Heart right ventricle (tissue), 16 donors: Measurements from ENCODE around the gene AMPD2. TPM values are rescaled to one million over a fixed set of nuclear protein-coding genes. Genes with fewer than 3 reads are reported as not detected.
"Not testable (repeated sequence)": the region's sequence is repeated elsewhere in the genome, so short reads cannot be mapped to it uniquely, and the experiment has no call there.

Source experiments
- ATAC-seq, 8 donors: fragments of 200-7000 bp; cut with Tn5 transposase; one replicate each; pipeline ENCODE4 v1.9.1; 2020; ENCODE audit warnings: mild to moderate bottlenecking in 8 of 8, moderate library complexity in 8 of 8, moderate number of reproducible peaks in 1 of 8
- DNase-seq, 2 donors: peaks; one replicate each; pipeline ENCODE4 v3.0.0-alpha.2; 2020
- H3K27ac ChIP-seq, 10 donors: fragments of 200-600 bp; sonication (generic) in 2 of 10; one replicate each; pipeline versions ENCODE4 v1.5.0 to v1.8.0; 2020 to 2022; ENCODE audit warnings: mild to moderate bottlenecking in 3 of 10
- H3K27me3 ChIP-seq, 7 donors: fragments of 200-600 bp; one replicate each; pipeline ENCODE4 v1.8.0; 2021 to 2022; ENCODE audit warnings: mild to moderate bottlenecking in 2 of 7
- H3K36me3 ChIP-seq, 9 donors: fragments of 200-600 bp; sonication (generic) in 1 of 9; one replicate each; pipeline versions ENCODE4 v1.5.0 to v1.8.0; 2020 to 2022; ENCODE audit warnings: mild to moderate bottlenecking in 2 of 9
- H3K4me1 ChIP-seq, 9 donors: fragments of 200-600 bp; sonication (generic) in 1 of 9; one replicate each; pipeline versions ENCODE4 v1.5.0 to v1.8.0; 2020 to 2022; ENCODE audit warnings: mild to moderate bottlenecking in 4 of 9
- H3K4me3 ChIP-seq, 10 donors: fragments of 200-600 bp; sonication (generic) in 2 of 10; one replicate each; pipeline versions ENCODE4 v1.5.0 to v1.8.0; 2020 to 2022; ENCODE audit warnings: mild to moderate bottlenecking in 7 of 10, moderate library complexity in 2 of 10
- H3K9me3 ChIP-seq, 11 donors: fragments of 200-600 bp in 10 of 11; sonication (generic) in 2 of 11; one replicate each; pipeline versions ENCODE4 v1.5.0 to v1.8.0; 2013 to 2022; ENCODE audit warnings: mild to moderate bottlenecking in 2 of 11, control low read depth in 1 of 11, moderate library complexity in 1 of 11
- CTCF ChIP-seq, 9 donors: fragments of 200-600 bp; sonication (generic) in 2 of 9; IDR thresholded peaks; one replicate each; pipeline versions ENCODE4 v1.5.0 to v1.8.0; 2021 to 2022; ENCODE audit warnings: antibody characterized with exemption in 9 of 9, mild to moderate bottlenecking in 5 of 9, moderate library complexity in 1 of 9
- WGBS, 2 donors: extraction: QIAGEN DNeasy Blood & Tissue Kit; methylation state at CpG; one replicate each; pipeline ENCODE4 v1.1.7; 2013; ENCODE audit warnings: inconsistent platforms in 1 of 2; 5-methylcytosine and 5-hydroxymethylcytosine counted together
- intact Hi-C, 10 donors: fragments of 100-400 bp; cut with DNase I; formaldehyde crosslinking; loops; one replicate each; pipeline versions ENCODE4 v1.11.1 to v1.14.2; 2022
- polyA plus RNA-seq, 2 donors: library from polyadenylated mRNA; stranded (reverse); fragments of 200-250 nt; gene quantifications; one replicate each; pipeline ENCODE4 v1.2.3, GENCODE V29; 2013
- total RNA-seq, 10 donors: library from RNA; stranded (reverse); fragmentation: NEBNext Ultra II Directional in 3 of 10; extraction: Animal tissue kit (Norgen Biotek cat#: 25700) in 3 of 10; gene quantifications; one replicate each; pipeline versions ENCODE4 v1.2.1 to v1.2.4, GENCODE V29; 2021 to 2023
- donor health status: Arrhythmogenic right ventricular cardiomyopathy.
- donor health status: ischemic (EF 13 %, LVEDD 7.1; RV severe dilation, severe dysfunction).
- donor health status: healthy with polysubstance abuse.
- donor health status: DM: no; HTN: yes; CAD: no.
- donor health status: DM: no; HTN: no; CAD: no.
- donor health status: ischemic (EF 25% LVEDD 6.9; RV normal size, moderate dysfunction).
- donor health status: ischemic (EF 25% LVEDD 5.7; RV mildly dilated, moderate dysfunction).
- donor health status: healthy.
- donor health status: DM: yes; HTN: yes; CAD: no.
- donor health status: Ischemic cardiomyopathy.
- donor health status: ischemic (EF 35%, LVEDD 5.7; RV mildly dilated, moderate dysfunction).
- donor health status: nonischemic (EF 11% LVEDD 7.7; RV severe dilation, severe dysfunction).
- donor health status: DM: yes; HTN: yes; CAD: no.
- donor health status: PGD.
- donor health status: ischemic (EF 29% LVEDD 5.4; RV normal size, mild dysfunction).
- donor health status: nonischemic (EF 23%, LVEDD 6.1; RV moderate dilation, normal function).

Gene AMPD2
- total and polyA plus RNA-seq, 12 donors, result 6.4 to 18.2 (median 11.5) TPM

- Histone ChIP-seq H3K36me3 (peaks cover 0 to 25% (median 0%) of the 10 kb centered on the region in 9 donors), H3K4me3 (peak within 1 kb of the TSS; percentile 25 to 72 (median 61)), H3K27me3 (no peaks in the 10 kb centered on the region), H3K27ac (peak within 1 kb of the TSS in 8 of 10 donors; percentile 20 to 61 (median 50)), H3K4me1 (peaks cover 0 to 20% (median 9%) of the 10 kb centered on the region in 9 donors), H3K9me3 (no peaks in the 10 kb centered on the region)
- TF ChIP-seq CTCF (IDR thresholded peaks at IDR 0.05), result no peak
- intact Hi-C loops, result no loop called here
- peak; percentile 98 to 100 (median 100) for ATAC-seq
- peak; percentile 94 to 95 for DNase-seq
- WGBS, 2 donors, result 10 to 11% methylated on average over 22 of the region's 22 CpGs
These were observed 48.0 kb downstream of the AMPD2 start, which contains the start of gene GSTM2 for GRCh38 chr1:109667452-109668122. GSTM2 (plus strand) TSS chr1:109668057; CDS start chr1:109668116, 59 bp downstream.

- Histone ChIP-seq H3K27me3 (no peaks in the 10 kb centered on the region), H3K4me1 (peaks cover 0 to 20% (median 9%) of the 10 kb centered on the region in 9 donors), H3K9me3 (no peaks in the 10 kb centered on the region), H3K27ac (peak overlapping the region in 8 of 10 donors; percentile 20 to 61 (median 50)), H3K36me3 (peaks cover 0 to 27% (median 0%) of the 10 kb centered on the region in 9 donors), H3K4me3 (peak overlapping the region; percentile 25 to 72 (median 61))
- ATAC-seq, result peak; percentile 7 to 75 (median 48)
- intact Hi-C loops, result no loop called here
- TF ChIP-seq CTCF (IDR thresholded peaks at IDR 0.05), result no peak
- no peak for DNase-seq
- WGBS, 2 donors, result 4 to 7% methylated on average over 26 of the region's 26 CpGs
These were observed 48.6 kb downstream of the AMPD2 start for GRCh38 chr1:109668123-109668775.

GRCh38 chr1:109669246-109669948 lies 49.8 kb downstream of the AMPD2 start:
- no peak overlapping the region for H3K4me3 ChIP-seq
- no peak for TF ChIP-seq CTCF (IDR thresholded peaks at IDR 0.05)
- ATAC-seq (no peak), DNase-seq (no peak)
- H3K9me3 ChIP-seq, result no peaks in the 10 kb centered on the region
- intact Hi-C loops, result no loop called here
- H3K27ac ChIP-seq, result no peak overlapping the region
- 94 to 96% methylated on average over 22 of the region's 22 CpGs for whole genome bisulfite sequencing, 2 donors
- peaks cover 0 to 14% (median 9%) of the 10 kb centered on the region in 9 donors for H3K4me1 ChIP-seq
- H3K36me3 ChIP-seq, result peaks cover 0 to 32% (median 0%) of the 10 kb centered on the region in 9 donors
- no peaks in the 10 kb centered on the region for H3K27me3 ChIP-seq

GRCh38 chr1:109669949-109670302 lies 50.3 kb downstream of the AMPD2 start:
- DNase-seq, H3K27me3 ChIP-seq, ATAC-seq, H3K27ac ChIP-seq, H3K9me3 ChIP-seq, intact Hi-C loops, H3K4me3 ChIP-seq: not testable (repeated sequence)
- WGBS, 2 donors, result 89 to 94% methylated on average over 5 of the region's 5 CpGs
- H3K4me1 ChIP-seq, result peaks cover 0 to 14% (median 9%) of the 10 kb centered on the region in 9 donors
- H3K36me3 ChIP-seq, result peaks cover 0 to 29% (median 0%) of the 10 kb centered on the region in 9 donors
